Measurements from ENCODE around the gene VPS13C.

- TF ChIP-seq CTCF (IDR thresholded peaks at IDR 0.05) (no peak), POLR2A (IDR thresholded peaks at IDR 0.05) (no peak)
Observed at GRCh38 chr15:61829514-61829889, 230.7 kb downstream of the VPS13C start.
